CD4-positive, alpha-beta T cell (primary cell): ENCODE data around the gene MOB4. TPM values are rescaled to one million over a fixed set of nuclear protein-coding genes. Genes with fewer than 3 reads are reported as not detected.
A peak's percentile ranks its signal among the peaks of the same experiment; 100 is the strongest.
"Not testable (repeated sequence)": the region's sequence is repeated elsewhere in the genome, so short reads cannot be mapped to it uniquely, and the experiment has no call there.

Experiments used
- ATAC-seq: fragments of 200-7000 bp; cut with Tn5 transposase; one replicate; pipeline ENCODE4 v1.10.0; 2022; ENCODE audit warnings: mild to moderate bottlenecking; ENCODE audit not compliant: poor library complexity
- CTCF ChIA-PET: fragments of 350-600 bp; sonication (Branson Sonifier 250); formaldehyde crosslinking; loops from one replicate; lab custom pipeline; 2021; ENCODE audit warnings: antibody characterized with exemption, inconsistent platforms; lab: Charles Lee
- POLR2A ChIA-PET: fragments of 350-600 bp; sonication (Branson Sonifier 250); formaldehyde crosslinking; loops from one replicate; lab custom pipeline; 2021; ENCODE audit warnings: antibody characterized with exemption, inconsistent platforms; lab: Charles Lee
- DNase-seq, 14 experiments: peaks; one replicate each; pipeline ENCODE4 v3.0.0-alpha.2; 2013 to 2020; ENCODE audit warnings: mixed read lengths in 2 of 14
- H3K27ac ChIP-seq, 2 donors: one replicate each; pipeline versions ENCODE4 v1.5.1 to v1.7.0; 2013; ENCODE audit warnings: low read length in 2 of 2, low read depth in 1 of 2, mild to moderate bottlenecking in 1 of 2
- H3K27me3 ChIP-seq, 2 experiments: 1 replicate in 1 of 2; 2 replicates in 1 of 2; pipeline versions ENCODE4 v1.6.1 to v1.7.0; 2013; ENCODE audit warnings: low read length in 2 of 2, control low read depth in 1 of 2, mild to moderate bottlenecking in 1 of 2, moderate library complexity in 1 of 2; ENCODE audit not compliant: insufficient read depth in 2 of 2, control insufficient read depth in 1 of 2
- H3K36me3 ChIP-seq: one replicate; pipeline ENCODE4 v1.6.1; 2013; ENCODE audit warnings: low read length, control low read depth; ENCODE audit not compliant: insufficient read depth
- H3K4me1 ChIP-seq: one replicate; pipeline ENCODE4 v1.6.1; 2013; ENCODE audit warnings: low read length, control low read depth; ENCODE audit not compliant: insufficient read depth
- H3K4me3 ChIP-seq: one replicate; pipeline ENCODE4 v1.5.1; 2013; ENCODE audit warnings: mild to moderate bottlenecking, low read length, moderate library complexity
- H3K9me3 ChIP-seq, 2 experiments: 1 replicate in 1 of 2; 2 replicates in 1 of 2; pipeline versions ENCODE4 v1.6.1 to v1.7.0; 2013; ENCODE audit warnings: low read length in 2 of 2, mild to moderate bottlenecking in 2 of 2, control low read depth in 1 of 2, moderate library complexity in 1 of 2; ENCODE audit not compliant: control insufficient read depth in 1 of 2, insufficient read depth in 1 of 2
- H3K27ac Mint-ChIP-seq: one replicate; pipeline ENCODE4 v1.8.0; 2020; ENCODE audit warnings: mixed read lengths
- H3K27me3 Mint-ChIP-seq: one replicate; pipeline ENCODE4 v1.8.0; 2021; ENCODE audit warnings: mixed read lengths
- H3K36me3 Mint-ChIP-seq: one replicate; pipeline ENCODE4 v1.8.0; 2021; ENCODE audit warnings: low read depth, mixed read lengths
- H3K4me1 Mint-ChIP-seq: one replicate; pipeline ENCODE4 v1.8.0; 2021; ENCODE audit warnings: low read depth, mixed read lengths
- H3K4me3 Mint-ChIP-seq: one replicate; pipeline ENCODE4 v1.8.0; 2020; ENCODE audit warnings: mild to moderate bottlenecking, mixed read lengths
- H3K9me3 Mint-ChIP-seq: one replicate; pipeline ENCODE4 v1.8.0; 2020; ENCODE audit warnings: mixed read lengths
- CTCF ChIP-seq: fragments of 200-600 bp; IDR thresholded peaks from one replicate; pipeline ENCODE4 v1.8.0; 2022; ENCODE audit warnings: antibody characterized with exemption, mild to moderate bottlenecking
- intact Hi-C, 2 experiments: fragments of 100-400 bp; cut with DNase I in 1 of 2; cut with micrococcal nuclease in 1 of 2; formaldehyde crosslinking; loops; one replicate each; pipeline versions ENCODE4 v1.15.1 to v1.9.0; 2023 to 2025; cut with DNase I, micrococcal nuclease
- total RNA-seq, 174 experiments: library from RNA in 2 of 174; stranded (reverse) in 2 of 174; gene quantifications; one replicate each; pipeline ENCODE4 v1.2.3 and lab custom pipeline; 2021 to 2026

Gene MOB4
- total RNA-seq, 2 experiments from 2014 or later = 28.4 to 29.8 TPM

- TF ChIP-seq CTCF = no peak
These were observed 31.5 kb downstream of the MOB4 start for GRCh38 chr2:197547163-197547900.

GRCh38 chr2:197548582-197548981, 32.7 kb downstream of the MOB4 start:
- no peaks in the 10 kb centered on the region for H3K4me1 ChIP-seq
- ATAC-seq (no peak), DNase-seq (no peak)
- CTCF ChIA-PET = no interaction called here
- peaks cover 8% of the 10 kb centered on the region for H3K4me1 Mint-ChIP-seq
- H3K36me3 Mint-ChIP-seq = peaks cover 87% of the 10 kb centered on the region
- no peak overlapping the region for H3K4me3 Mint-ChIP-seq
- H3K36me3 ChIP-seq = peaks cover 58% of the 10 kb centered on the region
- no peaks in the 10 kb centered on the region for H3K9me3 ChIP-seq
- H3K4me3 ChIP-seq = no peak overlapping the region
- H3K9me3 Mint-ChIP-seq = no peaks in the 10 kb centered on the region
- H3K27me3 ChIP-seq = no peaks in the 10 kb centered on the region
- no peak overlapping the region for H3K27ac ChIP-seq
- intact Hi-C loops = no loop called here
- POLR2A ChIA-PET = no interaction called here
- TF ChIP-seq CTCF = no peak
- H3K27me3 Mint-ChIP-seq = no peaks in the 10 kb centered on the region
- H3K27ac Mint-ChIP-seq = no peak overlapping the region

More at GRCh38 chr2:197547163-197547900, 31.5 kb downstream of the MOB4 start:
- H3K36me3 ChIP-seq = peaks cover 63% of the 10 kb centered on the region
- H3K4me1 ChIP-seq = no peaks in the 10 kb centered on the region
- no peaks in the 10 kb centered on the region for H3K9me3 Mint-ChIP-seq
- DNase-seq (no peak), ATAC-seq (no peak)
- peak overlapping the region; percentile 53 for H3K27ac Mint-ChIP-seq
- no peaks in the 10 kb centered on the region for H3K27me3 Mint-ChIP-seq
- no peak overlapping the region for H3K4me3 Mint-ChIP-seq
- H3K27ac ChIP-seq = no peak overlapping the region
- H3K4me1 Mint-ChIP-seq = peaks cover 8% of the 10 kb centered on the region
- ChIA-PET POLR2A (no interaction called here), CTCF (no interaction called here)
- intact Hi-C loops = no loop called here
- H3K27me3 ChIP-seq = no peaks in the 10 kb centered on the region
- peaks cover 87% of the 10 kb centered on the region for H3K36me3 Mint-ChIP-seq
- no peaks in the 10 kb centered on the region for H3K9me3 ChIP-seq
- H3K4me3 ChIP-seq = no peak overlapping the region

- H3K9me3 ChIP-seq, H3K27me3 Mint-ChIP-seq, H3K4me3 ChIP-seq, H3K27me3 ChIP-seq, CTCF ChIA-PET, H3K4me3 Mint-ChIP-seq, ATAC-seq, intact Hi-C loops, H3K27ac ChIP-seq, H3K27ac Mint-ChIP-seq, DNase-seq, H3K4me1 ChIP-seq, POLR2A ChIA-PET, H3K9me3 Mint-ChIP-seq: not testable (repeated sequence)
- TF ChIP-seq CTCF = peak; percentile 6
- Mint-ChIP-seq H3K4me1 (peaks cover 13% of the 10 kb centered on the region), H3K36me3 (peaks cover 83% of the 10 kb centered on the region)
- H3K36me3 ChIP-seq = peaks cover 50% of the 10 kb centered on the region
These were observed 35.4 kb downstream of the MOB4 start for GRCh38 chr2:197551260-197551659.
